Measurements from ENCODE around the gene ZFYVE9.
"Not testable (repeated sequence)": the region's sequence is repeated elsewhere in the genome, so short reads cannot be mapped to it uniquely, and the experiment has no call there.

ZFYVE9 gene

GRCh38 chr1:52150445-52150844, 8.6 kb downstream of the ZFYVE9 start:
- not testable (repeated sequence) for DNase-seq

GRCh38 chr1:52150946-52151345, 9.1 kb downstream of the ZFYVE9 start:
- no peak for DNase-seq

GRCh38 chr1:52152572-52152971, 10.7 kb downstream of the ZFYVE9 start:
- DNase-seq = no peak

- no peak for DNase-seq
Observed at GRCh38 chr1:52153010-52153409, 11.1 kb downstream of the ZFYVE9 start.

- peak; percentile 10 for DNase-seq
Observed at GRCh38 chr1:52153898-52154297, 12.0 kb downstream of the ZFYVE9 start.

GRCh38 chr1:52156460-52156859, 14.6 kb downstream of the ZFYVE9 start:
- DNase-seq = no peak

- DNase-seq = no peak
Observed at GRCh38 chr1:52157582-52157981, 15.7 kb downstream of the ZFYVE9 start.

GRCh38 chr1:52158218-52158617, 16.3 kb downstream of the ZFYVE9 start:
- DNase-seq = no peak

- DNase-seq = no peak
Observed at GRCh38 chr1:52159033-52159789, 17.3 kb downstream of the ZFYVE9 start.

GRCh38 chr1:52162947-52163346, 21.1 kb downstream of the ZFYVE9 start:
- DNase-seq = no peak

GRCh38 chr1:52164604-52165003, 22.7 kb downstream of the ZFYVE9 start:
- no peak for DNase-seq

GRCh38 chr1:52166996-52167753, 25.3 kb downstream of the ZFYVE9 start:
- DNase-seq = no peak

- DNase-seq = no peak
Observed at GRCh38 chr1:52168373-52169080, 26.6 kb downstream of the ZFYVE9 start.

GRCh38 chr1:52171149-52171548, 29.3 kb downstream of the ZFYVE9 start:
- DNase-seq = not testable (repeated sequence)

- DNase-seq = no peak
Observed at GRCh38 chr1:52179073-52179472, 37.2 kb downstream of the ZFYVE9 start.

- DNase-seq = no peak
Observed at GRCh38 chr1:52180176-52180575, 38.3 kb downstream of the ZFYVE9 start.

- not testable (repeated sequence) for DNase-seq
Observed at GRCh38 chr1:52181759-52182158, 39.9 kb downstream of the ZFYVE9 start.

GRCh38 chr1:52182328-52182727, 40.4 kb downstream of the ZFYVE9 start:
- DNase-seq = not testable (repeated sequence)

GRCh38 chr1:52182874-52183400, 41.0 kb downstream of the ZFYVE9 start:
- DNase-seq = peak; percentile 27

- no peak for DNase-seq
Observed at GRCh38 chr1:52186449-52186848, 44.6 kb downstream of the ZFYVE9 start.

GRCh38 chr1:52189898-52190480, 48.1 kb downstream of the ZFYVE9 start:
- DNase-seq = no peak

- no peak for DNase-seq
Observed at GRCh38 chr1:52190500-52191252, 48.8 kb downstream of the ZFYVE9 start.

Measured in NCI-H2029 (cell line).